ENCODE data around the gene GOLGA6B. TPM values are rescaled to one million over a fixed set of nuclear protein-coding genes. Genes with fewer than 3 reads are reported as not detected.
"Not testable (repeated sequence)": the region's sequence is repeated elsewhere in the genome, so short reads cannot be mapped to it uniquely, and the experiment has no call there.

The GOLGA6B gene
- total RNA-seq, 3 donors from 2014 or later (not counting 1 experiment from before 2014, with no cell fraction given), result 1.1 TPM; not detected in 2

DNA sequence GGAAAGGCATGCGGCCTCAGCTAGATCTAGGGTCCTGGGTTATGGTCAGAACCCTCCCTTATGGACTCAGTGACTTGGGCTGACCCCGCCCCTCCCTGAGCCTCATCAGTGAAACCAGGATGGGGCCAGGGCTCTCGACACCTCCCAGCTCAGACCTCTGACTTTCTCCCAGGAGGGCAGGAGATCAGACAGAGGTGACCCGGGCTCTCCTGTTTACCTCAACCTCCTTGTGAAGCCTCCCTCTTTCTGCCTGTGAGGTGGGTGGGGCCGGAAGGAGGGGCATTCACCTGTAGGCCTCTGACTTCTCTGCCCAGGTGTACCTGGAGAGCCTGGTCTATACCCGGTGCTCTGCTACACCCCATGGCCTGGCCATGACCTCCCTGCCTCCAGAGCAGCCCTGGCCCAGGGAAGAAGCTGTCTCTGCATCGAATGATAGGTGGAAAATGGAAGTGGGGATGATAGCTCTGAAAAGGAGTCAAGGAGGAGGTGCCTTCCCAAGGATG lies 25.4 kb upstream of the GOLGA6B start:
- H3K4me1 ChIP-seq (ENCODE audit: control insufficient read depth, insufficient read depth, low read length); H3K27me3 Mint-ChIP-seq (ENCODE audit: low read depth in 2 of 2); H3K27me3 ChIP-seq (ENCODE audit: control insufficient read depth, insufficient read depth, low read length); H3K36me3 ChIP-seq (ENCODE audit: control insufficient read depth, insufficient read depth, low read length); H3K36me3 Mint-ChIP-seq; H3K4me3 Mint-ChIP-seq; DNase-seq; intact Hi-C loops (cut with micrococcal nuclease); H3K9me3 ChIP-seq (ENCODE audit: control insufficient read depth, insufficient read depth, low read length); H3K4me1 Mint-ChIP-seq; ATAC-seq; H3K4me3 ChIP-seq (ENCODE audit: low read length); H3K27ac Mint-ChIP-seq; H3K27ac ChIP-seq (ENCODE audit: low read length); H3K9me3 Mint-ChIP-seq: not testable (repeated sequence)
- 85% methylated on average over 7 of the region's 7 CpGs for WGBS (ENCODE audit: insufficient coverage)

DNA sequence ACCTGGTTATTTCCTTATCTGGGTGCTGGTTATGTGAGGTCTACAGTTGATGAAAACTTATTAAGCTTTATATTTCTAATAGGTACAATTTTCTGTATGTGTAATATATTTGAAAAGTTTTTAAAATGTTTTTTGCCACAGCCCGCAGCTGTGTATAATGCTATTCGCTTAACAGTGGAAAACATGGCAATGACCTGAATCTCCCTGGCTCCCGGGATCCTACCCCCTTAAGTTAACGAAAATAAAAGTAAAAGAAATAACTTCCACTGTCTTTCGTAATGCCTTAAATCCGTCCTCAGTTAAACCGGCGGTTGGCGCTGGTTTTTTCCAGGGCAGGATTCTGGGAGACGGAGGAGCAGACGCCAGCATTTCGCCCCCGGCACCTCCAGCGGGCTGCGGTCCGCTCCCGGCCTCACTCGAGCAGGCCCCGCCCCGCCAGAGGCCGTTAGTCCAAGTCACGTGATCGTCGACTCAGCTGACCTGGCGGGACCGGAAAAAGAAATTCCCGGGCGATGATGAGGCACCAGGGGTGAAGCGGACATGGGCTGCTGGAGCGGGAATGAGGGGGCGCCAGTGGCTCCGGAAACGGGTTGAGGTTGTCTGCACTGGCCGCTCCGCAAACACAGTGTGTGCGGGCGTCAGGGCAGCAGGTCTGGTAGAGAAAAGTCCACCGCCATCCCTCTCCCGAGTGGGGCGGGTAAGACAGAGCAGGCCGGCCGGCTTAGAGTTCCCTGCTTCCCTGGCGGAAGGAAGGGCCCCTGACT lies 17.8 kb upstream of the GOLGA6B start:
- H3K4me1 Mint-ChIP-seq; H3K27me3 ChIP-seq (ENCODE audit: control insufficient read depth, insufficient read depth, low read length); H3K9me3 ChIP-seq (ENCODE audit: control insufficient read depth, insufficient read depth, low read length); H3K27me3 Mint-ChIP-seq (ENCODE audit: low read depth in 2 of 2); H3K27ac ChIP-seq (ENCODE audit: low read length); intact Hi-C loops (cut with micrococcal nuclease); H3K36me3 ChIP-seq (ENCODE audit: control insufficient read depth, insufficient read depth, low read length); H3K4me1 ChIP-seq (ENCODE audit: control insufficient read depth, insufficient read depth, low read length); H3K36me3 Mint-ChIP-seq; H3K9me3 Mint-ChIP-seq: not testable (repeated sequence)
- DNase-seq (peak; percentile 36 to 75), ATAC-seq (peak; percentile 46 to 88 (median 86))
- peak overlapping the region in 1 of 2 donors; percentile 85 for H3K27ac Mint-ChIP-seq
- peak overlapping the region; percentile 50 for H3K4me3 Mint-ChIP-seq
- H3K4me3 ChIP-seq (ENCODE audit: low read length), result peak overlapping the region; percentile 31
- no CpG with 5 or more reads among the region's 43 CpGs for WGBS (ENCODE audit: insufficient coverage)

GRCh38 chr15:72639759-72640483 lies 14.6 kb upstream of the GOLGA6B start:
- H3K4me1 ChIP-seq (ENCODE audit: control insufficient read depth, insufficient read depth, low read length); DNase-seq; H3K27ac ChIP-seq (ENCODE audit: low read length); ATAC-seq; H3K27me3 ChIP-seq (ENCODE audit: control insufficient read depth, insufficient read depth, low read length); H3K9me3 ChIP-seq (ENCODE audit: control insufficient read depth, insufficient read depth, low read length); H3K9me3 Mint-ChIP-seq; H3K36me3 ChIP-seq (ENCODE audit: control insufficient read depth, insufficient read depth, low read length); H3K4me1 Mint-ChIP-seq; H3K27ac Mint-ChIP-seq; intact Hi-C loops (cut with micrococcal nuclease); H3K27me3 Mint-ChIP-seq (ENCODE audit: low read depth in 2 of 2); H3K4me3 Mint-ChIP-seq; H3K36me3 Mint-ChIP-seq; H3K4me3 ChIP-seq (ENCODE audit: low read length): not testable (repeated sequence)
- WGBS (ENCODE audit: insufficient coverage), result no CpG with 5 or more reads among the region's 26 CpGs

GRCh38 chr15:72642271-72642670 lies 12.2 kb upstream of the GOLGA6B start:
- H3K27me3 Mint-ChIP-seq (ENCODE audit: low read depth in 2 of 2); H3K27ac Mint-ChIP-seq; H3K4me3 Mint-ChIP-seq; H3K4me3 ChIP-seq (ENCODE audit: low read length); H3K4me1 ChIP-seq (ENCODE audit: control insufficient read depth, insufficient read depth, low read length); ATAC-seq; H3K36me3 Mint-ChIP-seq; H3K9me3 Mint-ChIP-seq; intact Hi-C loops (cut with micrococcal nuclease); H3K27ac ChIP-seq (ENCODE audit: low read length); DNase-seq; H3K36me3 ChIP-seq (ENCODE audit: control insufficient read depth, insufficient read depth, low read length); H3K4me1 Mint-ChIP-seq; H3K27me3 ChIP-seq (ENCODE audit: control insufficient read depth, insufficient read depth, low read length); H3K9me3 ChIP-seq (ENCODE audit: control insufficient read depth, insufficient read depth, low read length): not testable (repeated sequence)
- no CpG with 5 or more reads among the region's 2 CpGs for WGBS (ENCODE audit: insufficient coverage)

DNA sequence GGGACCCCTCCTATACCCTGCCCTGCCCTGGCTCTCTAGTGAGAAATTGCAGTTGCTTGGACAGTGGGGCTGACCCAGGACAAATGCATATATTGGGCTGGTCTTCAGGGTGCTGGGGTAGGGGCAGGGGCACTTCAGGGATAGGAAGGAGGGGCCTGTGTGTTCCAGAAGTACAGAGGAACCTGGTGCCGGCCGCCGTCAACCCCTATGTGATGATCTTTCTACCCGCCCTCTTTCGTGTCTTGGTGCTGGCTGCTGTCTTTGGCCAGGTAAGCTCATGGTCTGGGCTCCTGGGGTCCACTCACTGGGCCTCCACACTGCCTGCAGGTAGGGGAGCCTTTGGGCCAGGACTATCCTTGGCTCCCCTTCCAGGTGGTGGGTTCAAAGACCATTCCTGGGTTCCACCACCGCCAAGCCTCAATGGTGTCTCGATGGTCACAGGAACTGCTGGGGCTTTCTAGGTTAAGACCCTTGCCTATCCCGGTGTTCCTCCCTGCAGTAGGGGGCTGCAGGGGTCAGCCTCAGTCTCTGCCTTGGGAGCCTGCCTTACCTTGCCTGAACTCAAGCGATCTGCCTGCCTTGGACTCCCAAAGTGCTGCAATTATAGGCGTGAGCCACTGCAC lies 5.8 kb upstream of the GOLGA6B start:
- not testable (repeated sequence) for H3K27ac ChIP-seq (ENCODE audit: low read length)

DNA sequence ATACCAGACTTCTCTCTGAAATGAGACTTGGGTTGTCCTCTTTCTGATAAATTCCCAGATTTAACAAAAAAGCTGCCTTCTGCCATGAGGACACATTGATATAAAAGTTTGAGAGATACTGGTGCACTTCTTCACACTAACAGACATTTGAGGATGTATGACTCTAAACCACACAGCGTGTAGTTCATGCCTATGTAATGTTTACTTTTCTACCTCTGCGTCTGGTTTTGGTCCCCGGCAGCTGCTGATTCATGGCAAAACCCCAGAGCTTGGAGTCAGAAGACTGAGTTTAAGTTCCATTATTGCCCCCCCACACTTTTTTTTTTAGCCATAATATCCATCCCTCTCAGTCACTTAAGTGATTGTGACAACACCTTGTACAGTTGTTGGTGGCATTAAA lies 1.5 kb downstream of the GOLGA6B start:
- ATAC-seq; H3K27me3 Mint-ChIP-seq (ENCODE audit: low read depth in 2 of 2); H3K4me1 Mint-ChIP-seq; H3K36me3 Mint-ChIP-seq; H3K4me3 Mint-ChIP-seq; H3K27me3 ChIP-seq (ENCODE audit: control insufficient read depth, insufficient read depth, low read length); H3K9me3 Mint-ChIP-seq; H3K4me3 ChIP-seq (ENCODE audit: low read length); H3K4me1 ChIP-seq (ENCODE audit: control insufficient read depth, insufficient read depth, low read length); intact Hi-C loops (cut with micrococcal nuclease); H3K36me3 ChIP-seq (ENCODE audit: control insufficient read depth, insufficient read depth, low read length); H3K9me3 ChIP-seq (ENCODE audit: control insufficient read depth, insufficient read depth, low read length); DNase-seq; H3K27ac Mint-ChIP-seq; H3K27ac ChIP-seq (ENCODE audit: low read length): not testable (repeated sequence)
- no CpG with 5 or more reads among the region's 3 CpGs for WGBS (ENCODE audit: insufficient coverage)

More for the DNA sequence above, 5.8 kb upstream of the GOLGA6B start:
- H3K36me3 ChIP-seq (ENCODE audit: control insufficient read depth, insufficient read depth, low read length); ATAC-seq; H3K4me1 Mint-ChIP-seq; DNase-seq; H3K27me3 ChIP-seq (ENCODE audit: control insufficient read depth, insufficient read depth, low read length); H3K27me3 Mint-ChIP-seq (ENCODE audit: low read depth in 2 of 2); H3K36me3 Mint-ChIP-seq; H3K4me1 ChIP-seq (ENCODE audit: control insufficient read depth, insufficient read depth, low read length); H3K4me3 Mint-ChIP-seq; H3K9me3 ChIP-seq (ENCODE audit: control insufficient read depth, insufficient read depth, low read length); H3K9me3 Mint-ChIP-seq; intact Hi-C loops (cut with micrococcal nuclease); H3K27ac Mint-ChIP-seq; H3K4me3 ChIP-seq (ENCODE audit: low read length): not testable (repeated sequence)
- 86% methylated on average over 5 of the region's 10 CpGs for WGBS (ENCODE audit: insufficient coverage)

GRCh38 chr15:72661081-72661480 lies 6.6 kb downstream of the GOLGA6B start:
- H3K36me3 ChIP-seq (ENCODE audit: control insufficient read depth, insufficient read depth, low read length); intact Hi-C loops (cut with micrococcal nuclease); H3K36me3 Mint-ChIP-seq; ATAC-seq; H3K27me3 Mint-ChIP-seq (ENCODE audit: low read depth in 2 of 2); H3K9me3 ChIP-seq (ENCODE audit: control insufficient read depth, insufficient read depth, low read length); H3K4me1 ChIP-seq (ENCODE audit: control insufficient read depth, insufficient read depth, low read length); H3K4me3 ChIP-seq (ENCODE audit: low read length); H3K27ac ChIP-seq (ENCODE audit: low read length); H3K4me1 Mint-ChIP-seq; H3K4me3 Mint-ChIP-seq; DNase-seq; H3K27ac Mint-ChIP-seq; H3K9me3 Mint-ChIP-seq; H3K27me3 ChIP-seq (ENCODE audit: control insufficient read depth, insufficient read depth, low read length): not testable (repeated sequence)
- WGBS (ENCODE audit: insufficient coverage), result 70% methylated on average over 2 of the region's 10 CpGs

Measured in natural killer cell (primary cell).